Esophagus muscularis mucosa (tissue), 3 donors: ENCODE measurements around the gene BEST1.
A peak's percentile ranks its signal among the peaks of the same experiment; 100 is the strongest.

Experiments
- CTCF ChIP-seq, 3 experiments: fragments of 200-600 bp in 2 of 3; fragments of 450-650 bp in 1 of 3; sonication (generic) in 2 of 3; IDR thresholded peaks; one replicate each; pipeline ENCODE4 v1.5.1; 2017 to 2019; ENCODE audit warnings: antibody characterized with exemption in 3 of 3, mild to moderate bottlenecking in 2 of 3, moderate library complexity in 1 of 3
- POLR2A ChIP-seq: fragments of 450-650 bp; IDR thresholded peaks from one replicate; pipeline ENCODE4 v1.6.1; 2017; ENCODE audit warnings: antibody characterized with exemption, moderate library complexity, mild to moderate bottlenecking, low read depth

GRCh38 chr11:61967116-61967923 is 17.2 kb downstream of the BEST1 start, which contains the start of gene FTH1:
- TF ChIP-seq CTCF (IDR thresholded peaks at IDR 0.05): peak in 1 of 3 experiments; percentile 6
- TF ChIP-seq POLR2A: peak; percentile 98
